K562 (cell line): Measurements from ENCODE around the gene MDM1.

Source experiments
- CTCF ChIP-seq, 3 experiments: IDR thresholded peaks in 2 of 3; conservative IDR thresholded peaks in 1 of 3; 2 replicates each; pipeline ENCODE4 v1.5.1; 2011 to 2012; ENCODE audit warnings: low read length in 3 of 3, mild to moderate bottlenecking in 3 of 3, control low read depth in 2 of 3, improper control_type of control experiment in 1 of 3, inconsistent platforms in 1 of 3, low read depth in 1 of 3, mixed read lengths in 1 of 3, moderate library complexity in 1 of 3; ENCODE audit not compliant: insufficient read depth in 2 of 3
- IRF1 ChIP-seq: sonication (generic); formaldehyde crosslinking; IDR thresholded peaks from 2 replicates; pipeline ENCODE4 v1.8.0; 2022; ENCODE audit warnings: missing genetic modification reagents, mild to moderate bottlenecking, borderline replicate concordance
- POLR2A ChIP-seq: fragments of 450-650 bp; conservative IDR thresholded peaks from 2 replicates; pipeline ENCODE4 v1.6.1; 2016
- ZNF354B ChIP-seq: fragments of 250-450 bp; sonication (Bioruptor Pico); IDR thresholded peaks from 2 replicates; pipeline ENCODE4 v1.4.0; 2020

DNA sequence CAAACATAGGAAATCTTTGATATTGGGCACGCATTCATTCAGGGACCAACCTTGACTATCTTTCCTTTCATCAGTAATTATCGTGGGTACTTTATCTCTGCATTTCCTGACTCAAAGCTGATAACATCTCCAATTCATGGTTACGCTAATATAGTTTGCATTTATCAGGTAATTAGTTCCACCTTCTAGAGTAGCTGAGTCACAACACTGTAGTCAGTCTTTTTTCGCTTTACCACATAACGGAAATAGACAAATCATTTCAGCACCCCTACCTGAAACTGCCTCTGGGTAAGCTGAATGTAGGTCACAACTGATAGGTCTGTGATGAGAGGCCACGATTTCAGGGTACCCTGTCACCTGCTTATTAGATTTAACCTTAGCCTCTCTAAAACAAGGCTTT is 42.0 kb downstream of the MDM1 start:
- TF ChIP-seq POLR2A (no peak), IRF1 (no peak), ZNF354B (CRISPR knock-in tag) (no peak), CTCF (IDR thresholded peaks at IDR 0.05 in 2 of 3, conservative IDR thresholded peaks at IDR 0.05 in 1 of 3; ENCODE audit: insufficient read depth in 2 of 3, low read depth in 1 of 3, low read length in 3 of 3) (no peak)
